HG03442 (cell line): ENCODE results near the gene HSD17B2.
"Not testable (repeated sequence)": the region's sequence is repeated elsewhere in the genome, so short reads cannot be mapped to it uniquely, and the experiment has no call there.

Experiments used
- ATAC-seq: cut with Tn5 transposase; IDR thresholded peaks from one replicate; pipeline ENCODE4 v1.9.1; 2021; ENCODE audit warnings: mild to moderate bottlenecking, moderate library complexity; ENCODE audit not compliant: unreplicated experiment

The HSD17B2 gene

DNA sequence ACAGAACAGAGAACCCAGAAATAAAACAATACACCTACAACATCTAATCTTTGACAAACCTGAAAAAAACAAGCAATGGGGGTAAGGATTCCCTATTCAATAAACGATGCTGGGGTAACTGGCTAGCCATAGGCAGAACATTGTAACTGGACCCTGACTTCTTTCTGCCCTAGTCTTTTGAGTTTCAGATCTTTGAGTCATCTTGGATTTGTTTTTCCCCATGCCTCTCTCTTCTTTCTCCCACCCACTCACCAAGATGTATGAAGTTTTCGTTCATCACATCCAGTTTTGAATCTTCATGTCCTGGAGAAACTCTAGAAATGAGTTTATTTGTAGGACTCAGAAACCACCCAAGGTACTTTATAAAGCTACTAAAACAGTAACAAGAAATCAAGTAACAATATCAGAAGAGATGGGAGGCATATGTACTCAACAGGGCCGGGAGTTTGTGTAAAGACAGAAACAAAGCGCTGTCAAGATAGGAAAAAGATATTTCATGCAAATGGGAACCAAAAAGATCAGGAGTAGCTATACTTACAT is 39.0 kb downstream of the HSD17B2 start:
- ATAC-seq: no peak

DNA sequence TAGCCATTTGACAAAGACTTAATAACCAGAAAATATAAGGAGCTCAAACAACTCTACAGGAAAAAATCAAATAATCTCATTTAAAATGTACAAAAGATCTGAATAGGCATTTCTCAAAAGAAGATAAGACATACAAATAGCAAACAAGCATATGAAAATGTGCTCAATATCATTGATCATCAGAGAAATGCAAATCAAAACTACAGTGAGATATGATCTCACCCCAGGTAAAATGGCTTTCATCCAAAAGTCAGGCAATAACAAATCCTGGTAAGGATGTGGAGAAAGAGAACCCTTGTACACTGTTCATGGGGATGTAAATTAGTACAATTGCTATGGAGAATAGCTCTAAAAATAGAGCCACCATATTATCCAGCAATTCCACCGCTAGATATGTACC is 43.1 kb downstream of the HSD17B2 start:
- ATAC-seq: no peak

GRCh38 chr16:82079892-82080291 is 44.8 kb downstream of the HSD17B2 start:
- ATAC-seq: no peak

- no peak for ATAC-seq
Observed at GRCh38 chr16:82081264-82081663, 46.2 kb downstream of the HSD17B2 start.

DNA sequence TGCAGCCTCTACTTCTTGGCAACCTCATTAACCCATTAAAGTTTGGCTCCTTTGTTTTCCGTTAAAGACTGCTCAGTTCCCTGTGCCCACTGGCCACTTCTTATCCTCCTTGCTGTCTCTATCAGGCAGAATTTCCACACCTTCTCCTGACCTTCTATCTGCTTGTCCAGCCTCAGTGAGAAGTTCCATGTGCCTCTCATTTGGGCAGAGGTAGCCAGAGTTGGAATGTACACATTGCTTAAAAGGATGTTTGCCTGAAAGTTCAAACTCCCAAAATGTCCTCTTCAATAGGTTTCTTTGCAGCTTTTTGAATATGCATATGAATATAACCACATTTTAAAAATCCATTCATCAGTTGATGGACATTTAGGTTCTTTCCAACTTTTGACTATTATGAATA is 47.0 kb downstream of the HSD17B2 start:
- ATAC-seq: no peak

DNA sequence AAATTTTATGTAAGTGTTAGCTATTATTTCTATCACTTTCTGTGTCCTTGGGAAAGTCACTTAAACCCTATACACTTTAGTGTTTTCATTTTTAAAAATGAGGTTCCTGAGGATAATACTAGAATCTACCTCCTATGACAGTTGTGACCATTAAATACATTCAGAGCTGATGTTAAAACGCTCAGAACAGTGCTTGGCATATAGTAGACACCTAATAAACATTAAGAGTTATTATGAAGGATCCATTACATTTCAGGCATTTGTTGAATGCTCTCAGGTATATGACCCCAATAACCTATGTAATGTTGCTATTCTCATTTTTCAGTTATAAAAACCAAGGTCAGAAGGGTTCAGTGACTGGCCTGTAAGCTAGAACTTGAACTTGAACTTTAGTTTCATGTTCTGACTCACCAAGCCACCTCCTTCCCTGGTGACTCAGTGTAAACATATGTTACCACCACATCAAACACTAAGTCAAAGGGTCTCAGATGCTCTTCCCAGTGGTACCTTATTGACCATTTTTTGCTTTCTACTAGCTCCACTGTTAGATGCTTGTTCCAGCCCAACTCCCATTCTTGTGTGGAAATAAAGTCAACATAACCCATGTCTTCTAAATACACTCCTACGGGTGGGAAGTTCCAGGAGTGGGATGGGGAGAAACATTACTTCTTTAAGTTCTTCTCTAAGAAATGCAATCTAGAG is 47.6 kb downstream of the HSD17B2 start:
- ATAC-seq: peak; percentile 89

DNA sequence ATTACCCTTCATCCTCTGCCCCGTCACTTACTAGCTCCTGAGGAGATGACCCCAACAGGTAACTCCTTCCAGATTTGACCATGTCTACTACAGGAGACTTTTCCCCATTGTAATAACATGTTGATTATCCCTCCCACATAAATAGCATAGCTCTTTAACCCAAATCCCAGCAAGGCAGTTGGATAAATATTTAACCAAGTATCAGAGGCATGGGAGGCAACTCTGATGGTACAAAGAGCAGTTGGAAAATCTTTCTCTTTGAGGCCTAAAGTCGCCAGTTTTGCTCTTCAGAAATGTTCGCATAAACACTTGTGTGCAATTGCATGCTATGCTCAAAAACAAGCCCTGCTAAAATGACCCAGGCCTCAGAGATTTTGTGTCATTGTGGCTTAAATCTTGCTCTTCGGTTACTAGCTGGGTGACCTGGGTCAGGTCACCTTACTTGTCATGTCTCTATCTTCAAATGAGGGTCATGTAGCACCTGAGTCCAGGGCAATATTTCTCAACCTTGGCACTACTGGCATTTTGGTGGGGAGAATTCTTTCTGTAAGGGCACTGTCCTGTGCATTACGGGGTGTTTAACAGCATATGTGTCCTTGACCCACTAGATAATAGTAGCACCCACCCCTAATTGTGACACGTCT is 48.8 kb downstream of the HSD17B2 start:
- no peak for ATAC-seq

GRCh38 chr16:82085011-82085779 is 50.1 kb downstream of the HSD17B2 start:
- no peak for ATAC-seq

DNA sequence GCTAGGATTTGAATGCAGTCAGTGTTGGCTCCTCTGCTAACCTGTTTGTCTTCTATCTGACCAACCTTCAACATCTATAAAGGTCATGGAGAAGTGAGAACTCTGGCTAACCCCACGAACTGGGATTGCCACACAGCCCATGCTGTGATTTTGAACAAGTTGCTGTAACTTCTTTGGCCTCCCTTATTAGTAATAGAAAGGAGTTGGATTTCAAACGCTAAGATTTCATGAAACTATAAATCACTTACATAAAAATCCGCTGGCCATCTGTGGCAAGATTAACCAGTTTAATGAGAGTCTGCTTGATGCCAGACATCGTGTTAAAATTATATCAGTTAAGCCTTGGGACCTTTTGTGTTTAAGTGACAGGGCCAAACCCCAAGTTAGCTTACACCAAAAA is 53.4 kb downstream of the HSD17B2 start:
- no peak for ATAC-seq

DNA sequence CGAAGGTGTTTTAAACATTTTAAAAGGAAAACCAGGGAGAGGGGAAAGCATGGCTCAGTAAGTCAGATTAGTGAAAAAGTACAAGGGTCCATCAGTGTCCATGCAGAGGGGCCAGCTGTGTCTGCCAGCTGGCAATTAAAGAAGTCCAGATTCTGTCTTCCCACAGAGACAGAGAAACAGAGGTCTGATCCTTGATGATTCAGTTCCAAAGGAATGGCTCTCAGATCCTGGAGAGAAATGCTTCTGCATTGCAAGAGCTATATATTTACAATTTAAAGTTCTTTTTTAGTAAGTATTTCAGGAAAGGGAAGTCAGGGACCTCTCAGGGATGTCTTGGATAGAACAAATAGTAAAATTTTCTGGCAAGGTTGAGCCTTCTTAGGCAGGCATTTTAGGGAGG is 56.2 kb downstream of the HSD17B2 start:
- no peak for ATAC-seq

GRCh38 chr16:82092711-82093110 is 57.7 kb downstream of the HSD17B2 start:
- no peak for ATAC-seq

GRCh38 chr16:82093666-82094300 is 58.7 kb downstream of the HSD17B2 start:
- ATAC-seq: no peak

- no peak for ATAC-seq
Observed at GRCh38 chr16:82094942-82095540, 60.0 kb downstream of the HSD17B2 start.

DNA sequence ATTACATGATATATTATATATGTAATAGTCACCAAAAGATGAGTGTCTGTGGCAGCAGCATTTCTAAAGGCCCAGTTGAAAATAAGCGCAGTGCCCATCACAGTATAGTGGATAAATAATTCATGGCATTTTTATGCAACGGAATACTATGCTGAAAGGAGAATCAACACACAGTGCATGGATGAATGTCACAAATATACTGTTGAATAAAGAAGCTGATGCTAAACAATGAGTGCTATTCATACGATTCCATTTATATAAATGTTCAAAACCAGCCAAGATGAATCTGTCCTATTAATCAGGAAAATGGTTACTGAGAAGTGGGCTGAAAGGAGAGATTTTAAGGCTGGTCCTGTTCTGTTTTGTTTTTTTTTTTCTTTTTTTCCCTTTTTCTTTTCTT is 61.6 kb downstream of the HSD17B2 start:
- ATAC-seq: no peak

DNA sequence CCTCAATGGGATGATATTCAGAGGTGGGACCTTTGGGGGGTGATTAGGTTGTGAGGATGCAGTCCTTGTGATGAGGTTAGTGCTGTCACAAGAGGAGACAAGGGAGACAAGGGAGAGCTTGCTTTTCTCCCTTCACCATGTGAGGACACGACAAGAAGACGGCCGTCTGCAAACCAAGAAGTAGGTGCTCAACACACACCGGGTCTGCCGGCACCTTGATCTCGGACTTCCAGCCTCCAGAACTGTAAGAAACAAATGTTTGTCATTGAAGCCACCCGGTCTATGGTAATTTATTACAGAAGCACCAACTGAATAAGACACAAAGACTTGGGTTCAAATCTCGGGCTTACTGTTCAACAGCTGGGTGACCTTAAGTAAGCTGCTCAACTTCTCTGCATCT is 70.1 kb downstream of the HSD17B2 start:
- ATAC-seq: no peak

DNA sequence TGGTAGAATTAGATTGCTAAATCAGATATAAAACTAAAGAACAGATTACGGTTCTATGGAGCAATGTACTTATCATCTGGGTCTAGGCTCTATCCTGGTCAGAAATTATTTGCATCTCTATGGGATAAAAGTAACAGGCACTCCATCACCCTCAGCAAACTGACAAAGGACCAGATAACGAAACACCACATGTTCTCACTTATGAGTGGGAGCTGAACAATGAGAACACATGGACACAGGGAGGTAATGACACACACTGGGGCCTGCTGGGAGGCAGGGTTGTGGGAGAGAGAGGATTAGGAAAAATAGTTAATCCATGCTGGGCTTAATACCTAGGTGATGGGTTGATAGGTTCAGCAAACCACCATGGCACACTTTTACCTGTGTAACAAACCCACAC is 73.0 kb downstream of the HSD17B2 start:
- no peak for ATAC-seq

DNA sequence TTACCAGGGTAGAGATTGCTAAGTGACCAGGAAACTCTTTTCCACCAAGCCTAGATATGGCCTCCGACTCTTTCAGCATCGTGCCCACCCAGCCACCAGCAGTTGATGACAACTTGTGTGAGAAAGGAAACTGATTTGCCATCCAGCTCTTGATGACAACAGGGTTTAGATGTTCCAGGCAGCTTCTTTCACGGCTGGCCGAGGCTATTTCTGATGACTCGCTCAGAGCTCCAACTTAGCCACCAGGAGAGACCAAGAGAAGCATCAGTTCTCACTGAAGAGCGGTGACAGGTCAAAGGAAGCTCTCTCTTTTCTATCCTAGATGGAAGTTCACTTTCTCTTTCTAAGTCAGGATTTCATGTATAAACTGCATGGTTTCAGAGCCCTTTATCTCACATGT is 73.7 kb downstream of the HSD17B2 start:
- no peak for ATAC-seq

DNA sequence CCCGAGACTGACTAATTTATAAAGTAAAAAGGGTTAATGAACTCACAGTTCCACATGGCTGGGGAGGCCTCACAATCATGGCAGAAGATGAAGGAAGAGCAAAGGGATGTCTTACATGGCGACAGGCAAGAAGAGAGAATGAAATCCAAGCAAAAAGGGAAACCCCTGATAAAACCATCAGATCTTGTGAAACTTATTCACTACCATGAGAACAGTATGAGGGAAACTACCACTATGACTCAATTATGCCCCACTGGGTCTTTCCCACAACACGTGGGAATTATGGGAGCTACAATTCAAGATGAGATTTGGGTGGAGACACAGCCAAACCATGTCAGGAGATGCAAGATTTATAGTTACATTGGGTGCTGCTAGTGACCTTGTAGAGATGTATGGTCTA is 74.2 kb downstream of the HSD17B2 start:
- ATAC-seq: not testable (repeated sequence)

DNA sequence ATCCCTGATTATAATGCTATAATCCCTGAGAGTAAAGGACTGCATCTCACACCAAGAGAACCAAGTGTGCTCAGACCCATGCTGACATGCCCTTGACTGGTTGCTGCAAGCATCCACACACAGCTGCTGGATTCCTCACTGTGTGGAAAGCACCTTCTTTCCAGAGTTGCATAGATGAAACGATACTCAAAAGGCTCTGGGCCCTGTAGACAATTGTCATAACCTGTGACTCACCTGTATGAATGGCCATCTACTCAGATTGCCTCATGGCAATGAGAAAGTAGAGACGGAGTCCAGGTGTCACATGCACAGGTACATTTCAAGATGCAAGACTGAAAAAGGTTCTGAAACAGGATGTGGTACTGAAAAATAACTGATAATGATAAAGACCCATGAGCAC is 76.9 kb downstream of the HSD17B2 start:
- no peak for ATAC-seq

DNA sequence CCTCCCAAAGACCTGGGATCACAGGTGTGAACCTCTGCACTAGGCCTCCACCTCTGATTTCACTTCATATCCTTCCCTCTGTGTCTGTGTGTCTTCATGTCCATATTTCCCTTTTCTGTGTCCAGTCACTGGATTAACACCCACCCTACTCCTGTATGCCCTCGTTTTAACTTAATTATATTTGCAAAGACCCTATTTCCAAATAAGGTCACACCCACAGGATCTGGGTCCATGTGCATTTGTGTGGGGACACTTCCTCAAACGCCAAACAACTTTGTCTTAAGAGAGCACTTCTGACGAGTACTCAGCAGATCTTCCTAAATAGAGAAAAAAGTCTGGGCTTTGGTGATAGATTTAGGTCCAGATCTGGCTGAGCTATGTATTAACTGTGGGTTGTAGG is 78.7 kb downstream of the HSD17B2 start:
- no peak for ATAC-seq

GRCh38 chr16:82116535-82116934 is 81.5 kb downstream of the HSD17B2 start:
- ATAC-seq: no peak
